BJ (cell line): ENCODE results near the gene C10orf90. TPM values are rescaled to one million over a fixed set of nuclear protein-coding genes. Genes with fewer than 3 reads are reported as not detected.

ENCODE experiments used
- CTCF ChIA-PET: fragments of 350-600 bp; formaldehyde crosslinking; extraction: SDS; loops from one replicate; lab custom pipeline; 2021; ENCODE audit warnings: antibody characterized with exemption, inconsistent platforms; lab: Yijun Ruan, JAX
- POLR2A ChIA-PET: fragments of 300-600 bp; sonication (Branson Sonifier 250); formaldehyde crosslinking; extraction: SDS; loops from one replicate; lab custom pipeline; 2021; ENCODE audit warnings: antibody characterized with exemption; lab: Charles Lee
- DNase-seq: peaks from one replicate; pipeline ENCODE4 v3.0.0-alpha.2; 2011; ENCODE audit warnings: low read depth
- H3K27me3 ChIP-seq: 2 replicates; pipeline ENCODE4 v1.6.0; 2011; ENCODE audit warnings: low read length; ENCODE audit not compliant: control insufficient read depth, insufficient read depth
- H3K36me3 ChIP-seq: 2 replicates; pipeline ENCODE4 v1.5.1; 2011; ENCODE audit warnings: low read length; ENCODE audit not compliant: control insufficient read depth, insufficient read depth
- H3K4me3 ChIP-seq: 2 replicates; pipeline ENCODE4 v1.5.1; 2011; ENCODE audit warnings: low read depth, mild to moderate bottlenecking, control low read depth, low read length
- polyA plus RNA-seq: library from polyadenylated mRNA; depleted of rRNA; stranded (reverse); fragments of >200 nt; gene quantifications from 2 replicates; pipeline ENCODE4 v1.2.3, GENCODE V29; 2011
- TF ChIP-seq, protein P1 (sequence below): IDR thresholded peaks from 2 replicates; pipeline ENCODE4 v1.5.1; 2011; ENCODE audit warnings: low read depth, mild to moderate bottlenecking, control low read depth, inconsistent platforms, low read length, moderate library complexity; ENCODE audit not compliant: insufficient read depth

C10orf90 gene
- polyA plus RNA-seq, 1 experiment, result not detected

DNA sequence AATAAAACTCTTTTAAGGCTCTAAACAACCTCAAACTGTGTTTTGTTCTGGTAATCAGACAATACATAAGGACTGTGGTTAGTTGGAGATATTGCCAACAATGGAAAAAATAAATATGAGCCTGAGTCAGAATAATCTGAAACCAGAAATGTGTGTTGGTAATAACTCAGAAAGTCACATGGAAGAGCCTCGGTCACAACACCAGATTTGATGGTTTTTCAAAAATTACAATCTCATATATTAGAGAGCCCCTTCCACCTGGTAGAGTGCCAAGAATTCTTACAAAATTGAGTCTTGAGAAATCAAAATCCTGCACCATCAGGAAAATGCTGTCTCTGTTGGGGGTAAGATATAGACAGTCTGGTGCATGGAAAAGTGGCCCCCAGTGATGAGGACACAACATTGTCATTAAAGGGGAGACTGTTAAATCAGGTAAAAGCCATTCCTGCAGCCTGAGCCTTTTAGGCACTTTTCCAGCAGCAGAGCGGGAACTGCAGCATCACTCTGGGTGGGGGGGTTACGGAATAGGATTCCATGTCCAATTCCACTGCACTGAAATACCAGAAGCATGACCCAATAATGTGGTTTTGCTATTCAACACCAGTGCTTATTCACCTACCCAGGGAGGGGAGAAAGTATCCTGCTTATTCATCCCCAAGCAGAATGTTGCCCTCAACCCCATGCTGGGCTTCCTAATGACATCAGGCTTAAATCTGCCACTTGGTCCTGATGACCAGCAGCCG is 272.7 kb downstream of the C10orf90 start:
- ChIA-PET POLR2A (no interaction called here), CTCF (interaction anchor here (0.6 to 1.0 kb wide), 2 partner anchors 11 to 31 kb away, joined by 3 to 4 read pairs; no protein-coding TSS in a partner anchor)
- Histone ChIP-seq H3K27me3 (no peaks in the 10 kb centered on the region), H3K36me3 (no peaks in the 10 kb centered on the region), H3K4me3 (no peak overlapping the region)
- TF ChIP-seq, protein P1, sequence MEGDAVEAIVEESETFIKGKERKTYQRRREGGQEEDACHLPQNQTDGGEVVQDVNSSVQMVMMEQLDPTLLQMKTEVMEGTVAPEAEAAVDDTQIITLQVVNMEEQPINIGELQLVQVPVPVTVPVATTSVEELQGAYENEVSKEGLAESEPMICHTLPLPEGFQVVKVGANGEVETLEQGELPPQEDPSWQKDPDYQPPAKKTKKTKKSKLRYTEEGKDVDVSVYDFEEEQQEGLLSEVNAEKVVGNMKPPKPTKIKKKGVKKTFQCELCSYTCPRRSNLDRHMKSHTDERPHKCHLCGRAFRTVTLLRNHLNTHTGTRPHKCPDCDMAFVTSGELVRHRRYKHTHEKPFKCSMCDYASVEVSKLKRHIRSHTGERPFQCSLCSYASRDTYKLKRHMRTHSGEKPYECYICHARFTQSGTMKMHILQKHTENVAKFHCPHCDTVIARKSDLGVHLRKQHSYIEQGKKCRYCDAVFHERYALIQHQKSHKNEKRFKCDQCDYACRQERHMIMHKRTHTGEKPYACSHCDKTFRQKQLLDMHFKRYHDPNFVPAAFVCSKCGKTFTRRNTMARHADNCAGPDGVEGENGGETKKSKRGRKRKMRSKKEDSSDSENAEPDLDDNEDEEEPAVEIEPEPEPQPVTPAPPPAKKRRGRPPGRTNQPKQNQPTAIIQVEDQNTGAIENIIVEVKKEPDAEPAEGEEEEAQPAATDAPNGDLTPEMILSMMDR, result no peak
- DNase-seq, result peak; percentile 88

DNA sequence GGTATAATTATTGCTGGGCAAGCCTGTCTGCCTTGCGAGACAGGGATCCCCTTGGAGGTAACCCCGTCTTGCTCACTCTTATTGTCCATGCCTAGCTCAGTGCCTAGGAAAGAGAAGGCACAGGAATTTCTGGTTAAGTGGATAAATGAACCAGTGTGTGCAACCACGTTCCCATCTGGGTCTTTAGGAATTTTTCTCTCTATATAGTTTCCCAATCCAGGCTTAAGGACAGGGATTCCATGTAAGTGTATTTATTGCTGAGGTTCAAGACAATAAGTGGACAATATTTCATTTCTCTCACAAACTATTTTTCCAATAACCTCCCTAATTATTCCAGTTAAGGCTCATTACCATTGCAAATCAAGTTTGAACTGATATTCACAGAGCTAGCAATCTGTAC is 273.3 kb downstream of the C10orf90 start:
- Histone ChIP-seq H3K4me3 (no peak overlapping the region), H3K36me3 (no peaks in the 10 kb centered on the region), H3K27me3 (no peaks in the 10 kb centered on the region)
- ChIA-PET POLR2A (no interaction called here), CTCF (interaction anchor here (0.6 to 1.0 kb wide), 2 partner anchors 10 to 32 kb away, joined by 3 to 4 read pairs; no protein-coding TSS in a partner anchor)
- DNase-seq, result no peak
- TF ChIP-seq, protein P1, result no peak

DNA sequence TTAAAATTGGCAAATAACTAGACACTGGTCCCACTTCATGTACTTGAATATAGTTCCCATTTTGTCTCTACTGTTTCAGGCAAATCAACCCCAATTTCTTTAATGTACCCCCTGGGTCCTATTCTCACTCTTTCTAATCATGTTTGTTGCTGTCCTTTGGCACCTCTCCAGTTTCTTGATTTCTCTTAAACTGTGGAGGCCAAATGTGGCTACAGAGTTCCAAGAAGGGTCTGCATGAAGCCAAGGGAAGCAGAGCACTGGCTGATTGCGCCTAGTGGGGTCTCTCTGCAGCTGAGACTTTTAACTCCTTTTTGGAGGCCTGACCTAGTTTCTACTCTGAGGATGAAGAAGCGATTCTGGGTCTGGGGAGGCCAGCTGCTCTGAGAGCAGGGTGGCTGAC is 275.5 kb downstream of the C10orf90 start:
- CTCF ChIA-PET, result interaction anchor here (0.6 kb wide), 1 partner anchor 109 kb away, joined by 3 read pairs; no protein-coding TSS in a partner anchor
- POLR2A ChIA-PET, result no interaction called here
- DNase-seq, result no peak
- TF ChIP-seq, protein P1, result no peak
- no peaks in the 10 kb centered on the region for H3K36me3 ChIP-seq
- no peak overlapping the region for H3K4me3 ChIP-seq
- H3K27me3 ChIP-seq, result no peaks in the 10 kb centered on the region

DNA sequence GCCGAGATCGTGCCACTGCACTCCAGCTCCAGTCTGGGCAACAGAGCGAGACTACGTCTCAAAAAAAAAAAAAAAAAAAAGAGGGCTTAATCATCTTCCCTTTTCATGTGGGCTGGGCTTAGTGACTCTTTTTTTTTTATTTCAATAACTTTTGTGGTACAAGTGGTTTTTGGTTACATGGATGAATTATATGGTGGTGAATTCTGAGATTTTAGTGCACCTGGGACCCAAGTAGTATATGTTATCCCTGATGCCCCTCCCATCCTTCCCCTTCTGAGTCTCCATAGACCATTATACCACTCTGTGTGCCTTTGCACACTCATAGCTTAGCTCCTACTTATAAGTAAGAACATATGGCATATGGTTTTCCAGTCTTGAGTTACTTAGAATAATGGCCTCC is 277.4 kb downstream of the C10orf90 start:
- DNase-seq, result no peak
- POLR2A ChIA-PET, result no interaction called here
- Histone ChIP-seq H3K36me3 (no peaks in the 10 kb centered on the region), H3K4me3 (no peak overlapping the region), H3K27me3 (no peaks in the 10 kb centered on the region)
- TF ChIP-seq, protein P1, result no peak
- CTCF ChIA-PET, result interaction anchor here (1.7 kb wide), 1 partner anchor 111 kb away, joined by 5 read pairs; no protein-coding TSS in a partner anchor

DNA sequence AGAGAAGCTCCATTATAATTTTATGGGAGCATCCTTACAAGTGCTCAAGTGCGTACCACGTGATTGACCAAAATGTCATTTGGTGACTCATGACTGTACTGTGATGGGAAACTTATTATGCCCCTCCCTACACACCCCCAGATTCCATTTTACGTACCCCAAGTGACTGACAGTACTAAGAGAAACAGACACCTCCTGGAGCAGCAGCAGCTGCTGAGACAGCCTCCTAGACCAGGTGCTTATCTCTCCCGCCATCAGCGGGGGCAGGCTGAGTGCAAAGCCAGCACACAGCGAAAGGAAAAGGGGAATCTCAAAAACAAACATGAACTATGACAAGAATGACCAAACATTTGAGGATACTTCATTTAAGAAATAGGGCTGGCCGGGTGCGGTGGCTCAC is 278.0 kb downstream of the C10orf90 start:
- Histone ChIP-seq H3K27me3 (no peaks in the 10 kb centered on the region), H3K36me3 (no peaks in the 10 kb centered on the region), H3K4me3 (no peak overlapping the region)
- TF ChIP-seq, protein P1, result no peak
- CTCF ChIA-PET, result interaction anchor here (1.7 kb wide), 1 partner anchor 111 kb away, joined by 5 read pairs; no protein-coding TSS in a partner anchor
- POLR2A ChIA-PET, result interaction anchor here (0.6 kb wide), 1 partner anchor 592 kb away, joined by 4 read pairs; no protein-coding TSS in a partner anchor
- no peak for DNase-seq
